ENCODE measurements around the gene BLVRA. TPM values are rescaled to one million over a fixed set of nuclear protein-coding genes. Genes with fewer than 3 reads are reported as not detected.
"Not testable (repeated sequence)": the region's sequence is repeated elsewhere in the genome, so short reads cannot be mapped to it uniquely, and the experiment has no call there.

The BLVRA gene
- polyA plus RNA-seq (2011; rRNA removed) = 71.3 and 85.4 TPM in 2 replicates
- 50.1 and 63.7 TPM in 2 replicates for polyA plus RNA-seq (2012; cell fraction: cytosol; rRNA removed)
- 23.7 and 31.3 TPM in 2 replicates for polyA plus RNA-seq (2012; cell fraction: nucleus; rRNA removed)
- 65.2 to 76.5 TPM (median 68.5 TPM) in 3 replicates for polyA plus RNA-seq (2017; fragmentation: RNase III; extraction: RNeasy Plus Mini Kit Qiagen cat#74134 plus additional on column Dnase treatment)
- 29.5 and 36.9 TPM in 2 replicates for polyA minus RNA-seq (2011; rRNA and poly(A)+ RNA removed)

GRCh38 chr7:43758029-43758821, at the start of gene BLVRA:
Gene BLVRA, plus strand, starts transcription at chr7:43758680. Its CDS starts 12,479 bp downstream, at chr7:43771159.
- ATAC-seq = peak; percentile 83 to 86
- Histone ChIP-seq H3K4me3 (peak within 1 kb of the TSS; percentile 53), H3K9me3 (no peaks in the 10 kb centered on the region), H3K27ac (peak within 1 kb of the TSS; percentile 74 to 95), H3K4me2 (peak within 1 kb of the TSS; percentile 76), H3K4me1 (peaks cover 43% of the 10 kb centered on the region)
- POLR2A ChIA-PET = interaction anchor here (0.5 to 3.0 kb wide), 6 partner anchors 10 to 175 kb away, joined by 3 to 16 read pairs (median 4); partner anchors contain the start of genes COA1 and STK17A
- DNase-seq (ENCODE audit: low read depth in 1 of 2, low spot score in 1 of 2) = peak; percentile 38 to 90
- TF ChIP-seq JUN (IDR thresholded peaks at IDR 0.05) = peak in 1 of 2 experiments; percentile 47; a peak in 1 of 5 replicates
- TF ChIP-seq SMC3 (IDR thresholded peaks at IDR 0.05) = 0 out of 3 replicates have a peak, but pooled peaks have one; percentile 12
- no peak for TF ChIP-seq HMGXB4 (CRISPR knock-in tag; IDR thresholded peaks at IDR 0.05; ENCODE audit: borderline replicate concordance)
- TF ChIP-seq POLR2A (IDR thresholded peaks at IDR 0.05; ENCODE audit: low read length) = peak; percentile 71
- CTCF ChIA-PET = interaction anchor here (0.7 to 7.5 kb wide), 5 partner anchors 9 to 80 kb away, joined by 3 to 42 read pairs (median 4); no protein-coding TSS in a partner anchor
- FAIRE-seq = no peak
- 63% methylated on average over 9 of the region's 67 CpGs for WGBS (ENCODE audit: missing lambda C conversion rate)

- no peak for ATAC-seq
- ChIA-PET CTCF (interaction anchor here (3.3 to 5.6 kb wide), 2 partner anchors 12 to 129 kb away, joined by 16 to 40 read pairs; partner anchors contain the start of gene STK17A), POLR2A (no interaction called here)
- Histone ChIP-seq H3K27ac (no peak overlapping the region), H3K4me3 (no peak overlapping the region), H3K4me2 (no peak overlapping the region), H3K9me3 (peaks cover 16% of the 10 kb centered on the region), H3K4me1 (no peaks in the 10 kb centered on the region)
- TF ChIP-seq CEBPB (IDR thresholded peaks at IDR 0.05) (no peak), KDM5A (IDR thresholded peaks at IDR 0.05) (no peak), PHF8 (IDR thresholded peaks at IDR 0.05; ENCODE audit: borderline replicate concordance, low read depth) (no peak), E2F6 (IDR thresholded peaks at IDR 0.05; ENCODE audit: borderline replicate concordance, low read depth) (no peak), MYC (IDR thresholded peaks at IDR 0.05; ENCODE audit: borderline replicate concordance, low read length) (no peak), SMC3 (IDR thresholded peaks at IDR 0.05) (no peak), PBX3 (IDR thresholded peaks at IDR 0.05) (no peak), NFE2L2 (conservative IDR thresholded peaks at IDR 0.05; ENCODE audit: low read length) (no peak), POLR2A (IDR thresholded peaks at IDR 0.05; ENCODE audit: low read length) (no peak), JUNB (IDR thresholded peaks at IDR 0.05) (no peak), HEYL (CRISPR knock-in tag; IDR thresholded peaks at IDR 0.05) (no peak), FOXS1 (CRISPR knock-in tag; IDR thresholded peaks at IDR 0.05) (no peak), EP300 (IDR thresholded peaks at IDR 0.05) (no peak), ZC3H11A (IDR thresholded peaks at IDR 0.05) (no peak), CBX2 (IDR thresholded peaks at IDR 0.05; ENCODE audit: borderline replicate concordance, low read depth) (no peak), ELK1 (IDR thresholded peaks at IDR 0.05; ENCODE audit: low read depth, low read length) (no peak), TFCP2L1 (CRISPR knock-in tag; IDR thresholded peaks at IDR 0.05) (no peak)
- no peak for DNase-seq (ENCODE audit: low read depth in 1 of 2, low spot score in 1 of 2)
- FAIRE-seq = no peak
- 100% methylated on average over 1 of the region's 1 CpG for WGBS (ENCODE audit: missing lambda C conversion rate)
Measured at GRCh38 chr7:43711503-43711902, 47.0 kb upstream of the BLVRA start.

GRCh38 chr7:43715966-43716365, 42.5 kb upstream of the BLVRA start:
- H3K4me1 ChIP-seq; FAIRE-seq; H3K4me2 ChIP-seq; H3K4me3 ChIP-seq; H3K27ac ChIP-seq; H3K9me3 ChIP-seq; DNase-seq (ENCODE audit: low read depth in 1 of 2, low spot score in 1 of 2); POLR2A ChIA-PET; ATAC-seq: not testable (repeated sequence)
- CTCF ChIA-PET = interaction anchor here (1.5 kb wide), 1 partner anchor 16 kb away, joined by 6 read pairs; no protein-coding TSS in a partner anchor
- WGBS (ENCODE audit: missing lambda C conversion rate) = 95% methylated on average over 2 of the region's 2 CpGs
